Measurements from ENCODE around the gene PODXL. TPM values are rescaled to one million over a fixed set of nuclear protein-coding genes. Genes with fewer than 3 reads are reported as not detected.

PODXL gene
- total and polyA plus RNA-seq, 2 donors (not counting 3 experiments of a cell fraction or from before 2014, with no cell fraction given), result 86.4 to 156 TPM

- Histone ChIP-seq H3K9me3 (replicated peaks; ENCODE audit: control insufficient read depth, insufficient read depth, low read length) (no peaks in the 10 kb centered on the region), H3K4me1 (ENCODE audit: control insufficient read depth, extremely low read depth, insufficient read depth, low read length) (peaks cover 29% of the 10 kb centered on the region), H3K27me3 (ENCODE audit: control insufficient read depth in 2 of 2, insufficient read depth in 2 of 2, low read length in 2 of 2) (no peaks in the 10 kb centered on the region), H3K9me1 (replicated peaks; ENCODE audit: control insufficient read depth, extremely low read depth, insufficient read depth, low read length) (no peaks in the 10 kb centered on the region), H3K4me3 (replicated peaks in 1 of 3; ENCODE audit: insufficient read depth in 1 of 3, low read depth in 1 of 3, low read length in 3 of 3) (peak overlapping the region in 1 of 3 experiments; percentile 31), H2AFZ (ENCODE audit: low read depth, low read length) (no peak overlapping the region), H3K27ac (ENCODE audit: insufficient read depth, low read depth, low read length) (peak overlapping the region; percentile 76), H3K4me2 (ENCODE audit: insufficient read depth, low read length) (peak overlapping the region; percentile 53), H3K9ac (replicated peaks; ENCODE audit: extremely low read depth, insufficient read depth, low read length) (peak overlapping the region; percentile 60), H3K36me3 (ENCODE audit: control insufficient read depth in 2 of 2, extremely low read depth in 1 of 2, insufficient read depth in 2 of 2, low read length in 2 of 2) (no peaks in the 10 kb centered on the region), H4K20me1 (replicated peaks; ENCODE audit: control insufficient read depth, extremely low read depth, insufficient read depth, low read length) (no peaks in the 10 kb centered on the region), H3K79me2 (ENCODE audit: control insufficient read depth, insufficient read depth, low read length) (no peaks in the 10 kb centered on the region)
- intact Hi-C loops (cut with micrococcal nuclease) (loop anchor here (1.0 to 10.0 kb wide), 3 partner anchors 369 to 586 kb away; no protein-coding TSS in a partner anchor), dilution Hi-C loops (cut with MboI; ENCODE audit: extremely low pct_ligation_motif_present, low sequenced_read_pairs) (no loop called here)
- peak; percentile 72 for FAIRE-seq
- DNase-seq (ENCODE audit: low read depth, low spot score), result peak; percentile 85
- ChIA-PET CTCF (interaction anchor here (1.0 to 1.6 kb wide), 2 partner anchors 14 to 440 kb away, joined by 4 to 6 read pairs; no protein-coding TSS in a partner anchor), POLR2A (no interaction called here)
- BruUV-seq (replicated peaks), result no TSS peak
- no peak for TF ChIP-seq MYC (IDR thresholded peaks at IDR 0.05; ENCODE audit: low read depth, low read length)
- peak; percentile 14 for TF ChIP-seq JUN (IDR thresholded peaks at IDR 0.05; ENCODE audit: borderline replicate concordance, insufficient read depth, insufficient read length, low read depth)
- TF ChIP-seq GATA2 (IDR thresholded peaks at IDR 0.05; ENCODE audit: insufficient read depth, insufficient read length, low read depth, low read length), result no peak
- TF ChIP-seq POLR2AphosphoS5 (IDR thresholded peaks at IDR 0.05; ENCODE audit: insufficient read depth, low read depth, low read length), result peak; percentile 14
Measured at GRCh38 chr7:131480384-131481315, 75.8 kb downstream of the PODXL start.

GRCh38 chr7:131476740-131477139, 79.7 kb downstream of the PODXL start:
- no peak for FAIRE-seq

More at GRCh38 chr7:131476740-131477139, 79.7 kb downstream of the PODXL start:
- ChIA-PET POLR2A (interaction anchor here (0.6 kb wide), 1 partner anchor 16 kb away, joined by 6 read pairs; no protein-coding TSS in a partner anchor), CTCF (interaction anchor here (0.8 to 2.1 kb wide), 2 partner anchors 13 to 14 kb away, joined by 3 to 7 read pairs; no protein-coding TSS in a partner anchor)
- dilution Hi-C loops (cut with MboI; ENCODE audit: extremely low pct_ligation_motif_present, low sequenced_read_pairs) (no loop called here), intact Hi-C loops (cut with micrococcal nuclease) (no loop called here)
- H3K36me3 ChIP-seq (ENCODE audit: control insufficient read depth in 2 of 2, extremely low read depth in 1 of 2, insufficient read depth in 2 of 2, low read length in 2 of 2), result peaks cover 0 to 2% of the 10 kb centered on the region in 2 experiments
- H3K27me3 ChIP-seq (ENCODE audit: control insufficient read depth in 2 of 2, insufficient read depth in 2 of 2, low read length in 2 of 2), result no peaks in the 10 kb centered on the region
- no peaks in the 10 kb centered on the region for H3K79me2 ChIP-seq (ENCODE audit: control insufficient read depth, insufficient read depth, low read length)
- no peak overlapping the region for H3K9ac ChIP-seq (replicated peaks; ENCODE audit: extremely low read depth, insufficient read depth, low read length)
- H4K20me1 ChIP-seq (replicated peaks; ENCODE audit: control insufficient read depth, extremely low read depth, insufficient read depth, low read length), result no peaks in the 10 kb centered on the region
- TF ChIP-seq EZH2 (IDR thresholded peaks at IDR 0.05; ENCODE audit: borderline replicate concordance, low read depth, low read length, severe bottlenecking), result no peak
- no peak for TF ChIP-seq JUN (IDR thresholded peaks at IDR 0.05; ENCODE audit: borderline replicate concordance, insufficient read depth, insufficient read length, low read depth)
- no peak for TF ChIP-seq MAX (IDR thresholded peaks at IDR 0.05; ENCODE audit: insufficient read depth, insufficient read length)
- no peak for TF ChIP-seq MYC (IDR thresholded peaks at IDR 0.05; ENCODE audit: low read depth, low read length)
- TF ChIP-seq POLR2A (IDR thresholded peaks at IDR 0.05; ENCODE audit: low read depth, low read length), result no peak
- TF ChIP-seq POLR2AphosphoS5 (IDR thresholded peaks at IDR 0.05; ENCODE audit: insufficient read depth, low read depth, low read length), result no peak
- TF ChIP-seq FOS (IDR thresholded peaks at IDR 0.05; ENCODE audit: borderline replicate concordance, insufficient read depth, low read length), result no peak
- no peak for TF ChIP-seq GATA2 (IDR thresholded peaks at IDR 0.05; ENCODE audit: insufficient read depth, insufficient read length, low read depth, low read length)
- BruUV-seq (replicated peaks), result no TSS peak
- no peaks in the 10 kb centered on the region for H3K9me1 ChIP-seq (replicated peaks; ENCODE audit: control insufficient read depth, extremely low read depth, insufficient read depth, low read length)
- H2AFZ ChIP-seq (ENCODE audit: low read depth, low read length), result no peak overlapping the region
- H3K4me1 ChIP-seq (ENCODE audit: control insufficient read depth, extremely low read depth, insufficient read depth, low read length), result peaks cover 18% of the 10 kb centered on the region
- no peak overlapping the region for H3K4me2 ChIP-seq (ENCODE audit: insufficient read depth, low read length)
- no peaks in the 10 kb centered on the region for H3K9me3 ChIP-seq (replicated peaks; ENCODE audit: control insufficient read depth, insufficient read depth, low read length)
- H3K27ac ChIP-seq (ENCODE audit: insufficient read depth, low read depth, low read length), result no peak overlapping the region
- no peak for DNase-seq (ENCODE audit: low read depth, low spot score)
- no peak overlapping the region for H3K4me3 ChIP-seq (replicated peaks in 1 of 3; ENCODE audit: insufficient read depth in 1 of 3, low read depth in 1 of 3, low read length in 3 of 3)

All from endothelial cell of umbilical vein (primary cell).